H1 (cell line): ENCODE results near the gene FGF21. TPM values are rescaled to one million over a fixed set of nuclear protein-coding genes. Genes with fewer than 3 reads are reported as not detected.
A peak's percentile ranks its signal among the peaks of the same experiment; 100 is the strongest.
"Not testable (repeated sequence)": the region's sequence is repeated elsewhere in the genome, so short reads cannot be mapped to it uniquely, and the experiment has no call there.

ENCODE experiments used
- CTCF ChIA-PET: fragments of 300-600 bp; sonication (Branson Sonifier 250); formaldehyde crosslinking; loops from one replicate; lab custom pipeline; 2021; ENCODE audit not compliant: partially characterized antibody; lab: Charles Lee
- POLR2A ChIA-PET: fragments of 300-600 bp; sonication (Branson Sonifier 250); formaldehyde crosslinking; loops from one replicate; lab custom pipeline; 2021; ENCODE audit warnings: inconsistent platforms; ENCODE audit not compliant: partially characterized antibody; lab: Charles Lee
- DNase-seq, 2 experiments: peaks; one replicate each; pipeline versions ENCODE4 v3.0.0 to v3.0.0-alpha.2; 2010 to 2022; ENCODE audit warnings: low spot score in 2 of 2, low read depth in 1 of 2, mixed read lengths in 1 of 2
- FAIRE-seq: peaks from 2 replicates; lab custom pipeline; 2011; peaks lifted over from hg19 to GRCh38; lab: Jason Lieb, UNC
- H2AFZ ChIP-seq: 2 replicates; pipeline ENCODE4 v1.8.1; 2012; ENCODE audit warnings: low read length, inconsistent platforms
- H2AK5ac ChIP-seq: 2 replicates; pipeline ENCODE4 v1.6.1; 2013; ENCODE audit warnings: low read depth, low read length
- H2BK120ac ChIP-seq: replicated peaks from 2 replicates; pipeline ENCODE3; 2013; ENCODE audit warnings: low read depth, low read length, inconsistent platforms
- H2BK12ac ChIP-seq: 2 replicates; pipeline ENCODE4 v1.6.1; 2013; ENCODE audit warnings: low read depth, low read length
- H2BK15ac ChIP-seq: 2 replicates; pipeline ENCODE4 v1.6.1; 2013; ENCODE audit warnings: low read length
- H2BK20ac ChIP-seq: 2 replicates; pipeline ENCODE4 v1.6.1; 2013; ENCODE audit warnings: low read length
- H2BK5ac ChIP-seq: 2 replicates; pipeline ENCODE4 v1.6.1; 2013; ENCODE audit warnings: low read depth, low read length
- H3K14ac ChIP-seq: 2 replicates; pipeline ENCODE4 v1.6.1; 2013; ENCODE audit warnings: inconsistent platforms; ENCODE audit not compliant: insufficient read length
- H3K18ac ChIP-seq: 2 replicates; pipeline ENCODE4 v1.6.1; 2013; ENCODE audit warnings: low read length; ENCODE audit errors: extremely low read depth
- H3K23ac ChIP-seq: 2 replicates; pipeline ENCODE4 v1.6.1; 2013; ENCODE audit warnings: inconsistent platforms; ENCODE audit not compliant: insufficient read length
- H3K23me2 ChIP-seq: 2 replicates; pipeline ENCODE4 v1.6.1; 2013; ENCODE audit warnings: low read depth, low read length
- H3K27ac ChIP-seq: 2 replicates; pipeline ENCODE4 v1.6.1; 2011; ENCODE audit warnings: low read depth, low read length, inconsistent platforms
- H3K27me3 ChIP-seq, 4 experiments: replicated peaks in 1 of 4; 1 replicate in 1 of 4; 2 replicates in 3 of 4; pipeline versions ENCODE4 v1.6.1 to v1.8.1; 2011 to 2013; ENCODE audit warnings: low read length in 3 of 4, mild to moderate bottlenecking in 3 of 4, inconsistent platforms in 2 of 4, mixed read lengths in 2 of 4, moderate library complexity in 1 of 4; ENCODE audit not compliant: control insufficient read depth in 3 of 4, insufficient read depth in 3 of 4; ENCODE audit errors: extremely low read depth in 1 of 4
- H3K36me3 ChIP-seq, 4 experiments: 2 replicates each; pipeline versions ENCODE4 v1.6.1 to v1.8.1; 2011 to 2013; ENCODE audit warnings: mild to moderate bottlenecking in 4 of 4, low read length in 3 of 4, moderate library complexity in 2 of 4, control low read depth in 1 of 4, inconsistent platforms in 1 of 4; ENCODE audit not compliant: insufficient read depth in 4 of 4, control insufficient read depth in 2 of 4
- H3K4ac ChIP-seq: replicated peaks from 2 replicates; pipeline ENCODE3; 2013; ENCODE audit warnings: low read length, low read depth, mixed read lengths, inconsistent platforms; ENCODE audit not compliant: insufficient read length
- H3K4me1 ChIP-seq, 4 experiments: replicated peaks in 1 of 4; 1 replicate in 1 of 4; 2 replicates in 3 of 4; pipeline versions ENCODE4 v1.6.1 to v1.8.1; 2011 to 2013; ENCODE audit warnings: low read length in 3 of 4, inconsistent platforms in 2 of 4, mixed read lengths in 1 of 4; ENCODE audit not compliant: insufficient read depth in 4 of 4, control insufficient read depth in 3 of 4
- H3K4me2 ChIP-seq, 2 experiments: 2 replicates each; pipeline versions ENCODE4 v1.6.1 to v1.8.1; 2011 to 2013; ENCODE audit warnings: low read depth in 2 of 2, low read length in 2 of 2, control low read depth in 1 of 2, inconsistent platforms in 1 of 2, mild to moderate bottlenecking in 1 of 2; ENCODE audit not compliant: insufficient read depth in 1 of 2
- H3K4me3 ChIP-seq, 4 experiments: fragments of 200-600, 300-600 bp in 1 of 4; sonication (generic), shearing (Covaris generic), sonication (Bioruptor Twin) in 1 of 4; 2 replicates each; pipeline versions ENCODE4 v1.5.1 to v1.8.1; 2011 to 2016; ENCODE audit warnings: low read length in 4 of 4, low read depth in 3 of 4, control low read depth in 2 of 4, inconsistent platforms in 2 of 4, mild to moderate bottlenecking in 2 of 4, mixed read lengths in 1 of 4, moderate library complexity in 1 of 4; ENCODE audit not compliant: insufficient read depth in 2 of 4; ENCODE audit errors: extremely low read depth in 1 of 4
- H3K56ac ChIP-seq: replicated peaks from 2 replicates; pipeline ENCODE3; 2013; ENCODE audit warnings: low read depth, mild to moderate bottlenecking, mixed read lengths, low read length, inconsistent platforms; ENCODE audit not compliant: insufficient read length
- H3K79me1 ChIP-seq: 2 replicates; pipeline ENCODE4 v1.6.1; 2013; ENCODE audit warnings: low read depth, low read length, control low read depth
- H3K79me2 ChIP-seq, 2 experiments: 2 replicates each; pipeline versions ENCODE4 v1.6.1 to v1.8.1; 2012 to 2013; ENCODE audit warnings: low read length in 2 of 2, mild to moderate bottlenecking in 2 of 2, inconsistent platforms in 1 of 2; ENCODE audit not compliant: insufficient read depth in 2 of 2, control insufficient read depth in 1 of 2
- H3K9ac ChIP-seq, 4 experiments: replicated peaks in 1 of 4; 1 replicate in 1 of 4; 2 replicates in 3 of 4; pipeline versions ENCODE4 v1.6.1 to v1.8.1; 2011 to 2013; ENCODE audit warnings: low read depth in 3 of 4, low read length in 3 of 4, control low read depth in 2 of 4, mild to moderate bottlenecking in 2 of 4, moderate library complexity in 2 of 4, inconsistent platforms in 1 of 4; ENCODE audit errors: extremely low read depth in 1 of 4
- H3K9me3 ChIP-seq, 2 experiments: 2 replicates each; pipeline versions ENCODE4 v1.6.1 to v1.8.1; 2012 to 2013; ENCODE audit warnings: mild to moderate bottlenecking in 2 of 2, moderate library complexity in 2 of 2, control low read depth in 1 of 2, inconsistent platforms in 1 of 2, low read depth in 1 of 2, low read length in 1 of 2, mixed read lengths in 1 of 2; ENCODE audit not compliant: insufficient read depth in 2 of 2
- H4K20me1 ChIP-seq, 2 experiments: replicated peaks in 1 of 2; 2 replicates each; pipeline versions ENCODE3 to v1.8.1; 2011 to 2013; ENCODE audit warnings: inconsistent platforms in 2 of 2, low read length in 2 of 2, mild to moderate bottlenecking in 1 of 2; ENCODE audit not compliant: insufficient read depth in 2 of 2, control insufficient read depth in 1 of 2
- H4K5ac ChIP-seq: 2 replicates; pipeline ENCODE4 v1.6.1; 2013; ENCODE audit warnings: low read length, low read depth, mixed read lengths, inconsistent platforms; ENCODE audit not compliant: insufficient read length
- H4K8ac ChIP-seq: 2 replicates; pipeline ENCODE4 v1.8.0; 2013; ENCODE audit warnings: mild to moderate bottlenecking, moderate library complexity, low read length, inconsistent platforms; ENCODE audit not compliant: insufficient read depth; ENCODE audit errors: extremely low read depth
- H4K91ac ChIP-seq: replicated peaks from 2 replicates; pipeline ENCODE3; 2013; ENCODE audit warnings: low read length, mixed read lengths, inconsistent platforms; ENCODE audit not compliant: insufficient read length
- EGR1 ChIP-seq: IDR thresholded peaks from 2 replicates; pipeline ENCODE4 v1.6.1; 2011; ENCODE audit warnings: low read depth, low read length, borderline replicate concordance
- SIRT6 ChIP-seq: IDR thresholded peaks from one replicate; pipeline ENCODE4 v1.7.1; 2012; ENCODE audit warnings: low read length, inconsistent platforms
- whole genome bisulfite sequencing, 2 experiments: shearing (Covaris generic) in 1 of 2; methylation state at CpG; one replicate each; pipeline versions ENCODE4 v1.1.6 to v1.1.7; 2013 to 2015; ENCODE audit warnings: low lambda C conversion rate in 2 of 2, mixed read lengths in 2 of 2, inconsistent platforms in 1 of 2, low coverage in 1 of 2, missing lambda C conversion rate in 1 of 2; ENCODE audit not compliant: insufficient replicate concordance in 2 of 2, insufficient coverage in 1 of 2, insufficient read length in 1 of 2; ENCODE audit errors: extremely low coverage in 1 of 2, missing lambda C conversion rate in 1 of 2; 5-methylcytosine and 5-hydroxymethylcytosine counted together
- polyA plus RNA-seq, 7 experiments: library from polyadenylated mRNA; depleted of rRNA in 3 of 7; stranded (reverse) in 5 of 7; unstranded in 2 of 7; fragments of >200 nt in 5 of 7; fragments of 200-250 nt in 2 of 7; gene quantifications; 1 replicate in 5 of 7; 2 replicates in 1 of 7; 4 replicates in 1 of 7; pipeline versions ENCODE4 v1.2.1 to v1.2.3, GENCODE V29; 2011 to 2013; ENCODE audit warnings: missing spikeins in 2 of 7, mixed read lengths in 2 of 7
- total RNA-seq: library from RNA; stranded (reverse); fragmentation: NEBNext Ultra II Directional; extraction: Animal tissue kit (Norgen Biotek cat#: 25700); gene quantifications from 2 replicates; pipeline ENCODE4 v1.2.1, GENCODE V29; 2021

The FGF21 gene
- total and polyA plus RNA-seq, 2 of the 8 experiments (the other 6 are each of a cell fraction or from before 2014, with no cell fraction given), result 0.48 to 0.80 TPM

DNA sequence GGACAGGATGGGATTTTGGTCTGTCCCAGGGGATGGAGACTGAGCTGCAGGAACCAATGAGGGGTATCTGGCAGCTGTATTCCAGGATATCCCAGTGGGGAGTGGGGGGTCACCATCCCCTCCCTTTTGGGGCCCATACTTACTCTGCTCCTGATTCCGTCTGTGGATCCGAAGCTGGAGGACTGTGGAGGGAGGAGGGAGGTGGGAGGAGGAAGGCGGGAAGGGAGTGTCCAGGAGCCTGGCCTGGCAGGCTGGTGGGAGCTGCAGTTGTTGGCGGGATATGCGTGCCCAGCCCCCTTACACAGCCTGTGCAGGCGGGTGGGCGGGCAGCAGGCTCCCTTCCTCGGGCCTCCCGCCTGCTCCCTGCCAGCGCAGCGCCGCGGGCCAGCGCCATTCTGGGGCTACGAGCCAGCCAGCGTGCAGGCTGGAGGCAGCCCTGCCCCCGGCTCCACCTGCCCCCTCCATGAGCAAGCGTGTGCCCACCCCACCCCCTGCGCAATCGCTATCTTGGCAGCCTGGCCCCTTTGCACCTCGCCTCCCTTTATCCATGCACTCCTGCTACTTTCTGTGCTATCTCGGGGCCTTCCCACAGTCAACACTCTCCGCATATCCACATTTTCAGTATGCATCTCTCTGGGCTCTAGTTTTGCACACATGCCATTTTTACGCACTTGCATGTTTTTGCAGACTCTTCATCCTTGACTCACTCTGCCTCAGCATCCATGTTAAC, 38.6 kb upstream of the FGF21 start (continued):
- TF ChIP-seq SIRT6 (no peak), EGR1 (peak; percentile 17; the same call in 1 of the 2 replicates)
- TF ChIP-seq, all 59 proteins: peak for 4

GRCh38 chr19:48718106-48718505, 37.2 kb upstream of the FGF21 start:
- not testable (repeated sequence) for H3K4ac ChIP-seq, H3K9ac ChIP-seq, H3K23ac ChIP-seq, H3K27me3 ChIP-seq, H4K5ac ChIP-seq, H2AFZ ChIP-seq, DNase-seq, H4K91ac ChIP-seq, H3K36me3 ChIP-seq, FAIRE-seq, H2BK20ac ChIP-seq, H3K14ac ChIP-seq, H3K79me2 ChIP-seq, H4K20me1 ChIP-seq, H2AK5ac ChIP-seq, H3K18ac ChIP-seq, H3K79me1 ChIP-seq, H3K56ac ChIP-seq, H2BK15ac ChIP-seq, H3K4me3 ChIP-seq, H2BK120ac ChIP-seq, H3K9me3 ChIP-seq, H3K27ac ChIP-seq, H2BK12ac ChIP-seq, H4K8ac ChIP-seq
- WGBS, 2 experiments, result 93% methylated on average over 9 of the region's 13 CpGs; no CpG with 5 or more reads in 1 of the 2 experiments
- Histone ChIP-seq H3K23me2 (peaks cover 20% of the 10 kb centered on the region; the same call in 1 of the 2 replicates), H3K4me1 (peaks cover 0 to 28% (median 13%) of the 10 kb centered on the region in 4 experiments; a peak in 6 of 7 replicates), H3K4me2 (peak overlapping the region in 1 of 2 experiments; percentile 32; a peak in 1 of 4 replicates), H2BK5ac (peak overlapping the region; percentile 66; the same call in 1 of the 2 replicates)
- CTCF ChIA-PET, result interaction anchor here (0.9 to 8.2 kb wide), 3 partner anchors 22 to 109 kb away, joined by 3 to 53 read pairs (median 8); partner anchors contain the start of gene FUT2
- POLR2A ChIA-PET, result interaction anchor here (0.9 to 7.7 kb wide), 3 partner anchors 10 to 73 kb away, joined by 3 to 59 read pairs (median 3); partner anchors contain the start of gene FUT2
